ENCODE measurements around the gene GALNT4.
A peak's percentile ranks its signal among the peaks of the same experiment; 100 is the strongest.

The GALNT4 gene

DNA sequence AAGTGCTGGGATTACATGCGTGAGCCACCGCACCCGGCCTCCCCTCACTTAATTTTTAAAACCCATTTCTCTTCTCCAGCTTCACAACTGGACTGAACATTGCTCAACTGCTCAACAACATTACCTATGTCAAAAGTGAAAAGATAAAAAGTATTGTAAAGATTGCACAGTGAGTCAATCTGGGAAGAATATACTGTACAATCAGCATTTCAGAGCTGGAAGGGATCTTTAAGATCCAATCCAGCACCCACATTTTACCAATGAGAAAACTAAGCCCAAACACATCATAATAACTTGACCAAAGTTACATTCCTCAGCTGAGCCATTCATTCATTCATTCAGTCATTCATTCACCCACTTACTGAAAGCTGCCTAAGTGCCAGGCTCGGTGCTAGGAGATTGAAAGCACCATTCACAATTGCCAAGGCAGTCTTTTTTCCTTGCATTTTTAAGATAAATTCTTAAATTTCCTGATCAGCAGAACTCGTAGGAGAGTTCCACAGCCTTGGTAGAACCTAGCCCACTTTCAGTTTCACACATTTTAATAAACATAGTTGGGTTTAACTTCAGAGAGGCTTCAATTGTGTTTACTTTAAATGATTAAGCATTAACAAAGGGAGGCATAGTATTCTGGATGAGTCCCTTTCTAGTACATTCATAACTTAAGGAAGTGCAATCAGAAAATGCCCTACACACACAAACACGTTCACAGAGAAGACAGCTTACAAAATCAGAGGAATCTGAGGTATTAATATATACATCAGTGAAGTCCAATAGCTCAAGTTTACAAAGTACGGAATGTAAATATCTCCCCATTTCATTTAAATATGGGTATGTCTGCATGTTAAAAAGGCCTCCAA is 3.0 kb downstream of the GALNT4 start:
- H3K9me3 Mint-ChIP-seq, result no peaks in the 10 kb centered on the region
- H3K4me3 Mint-ChIP-seq, result peak overlapping the region; percentile 76
- peaks cover 30% of the 10 kb centered on the region for H3K36me3 Mint-ChIP-seq (ENCODE audit: low read depth)
- H3K27ac Mint-ChIP-seq, result peak overlapping the region; percentile 32
- H3K27me3 Mint-ChIP-seq (ENCODE audit: low read depth), result no peaks in the 10 kb centered on the region
- H3K4me1 Mint-ChIP-seq (ENCODE audit: low read depth), result peaks cover 34% of the 10 kb centered on the region

DNA sequence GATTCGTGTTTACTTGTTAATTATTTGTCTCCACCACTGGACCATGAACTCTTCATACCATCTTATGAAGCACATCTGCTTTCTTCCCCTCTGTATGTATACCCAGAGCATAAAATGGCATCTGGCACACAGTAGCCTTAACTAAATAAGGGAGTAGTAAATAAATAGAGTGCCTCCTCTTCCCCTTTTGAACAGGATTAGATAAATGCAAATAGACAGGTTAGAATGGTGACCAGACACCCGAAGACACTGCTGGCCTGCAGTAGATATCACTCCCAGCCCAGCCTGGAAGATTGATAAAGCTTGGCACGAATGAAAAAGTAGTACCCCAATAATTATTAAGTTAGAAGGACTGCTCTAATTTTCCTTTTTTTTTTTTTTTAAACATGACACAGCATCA is 6.9 kb downstream of the GALNT4 start:
- peaks cover 11% of the 10 kb centered on the region for H3K36me3 Mint-ChIP-seq (ENCODE audit: low read depth)
- no peak overlapping the region for H3K27ac Mint-ChIP-seq
- no peak overlapping the region for H3K4me3 Mint-ChIP-seq
- H3K9me3 Mint-ChIP-seq, result no peaks in the 10 kb centered on the region
- H3K4me1 Mint-ChIP-seq (ENCODE audit: low read depth), result peaks cover 19% of the 10 kb centered on the region
- no peaks in the 10 kb centered on the region for H3K27me3 Mint-ChIP-seq (ENCODE audit: low read depth)

DNA sequence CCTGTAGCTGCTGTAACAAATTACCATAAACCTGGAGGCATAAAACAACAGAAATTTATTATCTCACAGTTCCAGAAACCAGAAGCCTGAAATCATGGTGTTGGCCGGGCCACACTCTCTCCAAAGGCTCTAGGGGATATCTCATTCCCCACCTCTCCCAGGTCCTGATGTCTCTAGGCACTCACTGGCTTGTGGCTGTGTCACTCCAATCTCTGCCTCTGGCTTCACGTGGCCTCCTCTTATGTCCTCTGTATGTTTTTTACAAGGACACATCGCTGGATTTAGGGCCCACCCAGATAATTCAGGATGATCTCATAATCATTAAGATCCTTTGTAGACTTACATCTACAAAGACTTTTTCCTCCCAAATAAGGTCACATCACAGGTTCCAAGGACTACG is 8.0 kb downstream of the GALNT4 start:
- H3K27ac Mint-ChIP-seq, result no peak overlapping the region
- H3K9me3 Mint-ChIP-seq, result no peaks in the 10 kb centered on the region
- peaks cover 6% of the 10 kb centered on the region for H3K36me3 Mint-ChIP-seq (ENCODE audit: low read depth)
- H3K4me1 Mint-ChIP-seq (ENCODE audit: low read depth), result peaks cover 13% of the 10 kb centered on the region
- no peaks in the 10 kb centered on the region for H3K27me3 Mint-ChIP-seq (ENCODE audit: low read depth)
- no peak overlapping the region for H3K4me3 Mint-ChIP-seq

DNA sequence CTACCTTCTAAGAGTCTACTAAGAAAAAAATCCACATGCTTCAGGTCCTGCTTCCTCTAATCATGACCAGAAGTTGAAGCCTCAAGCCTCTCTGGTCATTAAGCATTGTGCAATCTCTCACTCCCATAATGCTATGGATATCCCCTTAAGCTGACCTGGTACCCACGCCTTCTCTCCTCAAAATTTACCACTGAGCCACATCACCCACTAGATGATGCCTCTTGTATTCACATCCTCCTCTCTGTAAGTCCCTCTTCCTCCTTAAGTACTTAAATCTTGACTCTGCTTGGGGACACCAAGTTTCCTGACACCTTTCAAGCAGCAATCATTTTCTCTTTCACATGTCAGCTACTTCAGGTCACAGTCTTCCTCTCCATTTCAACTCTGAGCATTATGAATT is 9.8 kb downstream of the GALNT4 start:
- Mint-ChIP-seq H3K36me3 (ENCODE audit: low read depth) (peaks cover 6% of the 10 kb centered on the region), H3K4me3 (no peak overlapping the region)

GRCh38 chr12:89513544-89513943 is 11.1 kb downstream of the GALNT4 start:
- H3K4me1 Mint-ChIP-seq (ENCODE audit: low read depth), result peaks cover 10% of the 10 kb centered on the region
- no peaks in the 10 kb centered on the region for H3K9me3 Mint-ChIP-seq
- no peaks in the 10 kb centered on the region for H3K27me3 Mint-ChIP-seq (ENCODE audit: low read depth)
- peaks cover 9% of the 10 kb centered on the region for H3K36me3 Mint-ChIP-seq (ENCODE audit: low read depth)
- no peak overlapping the region for H3K4me3 Mint-ChIP-seq
- no peak overlapping the region for H3K27ac Mint-ChIP-seq

More for the DNA sequence above, 9.8 kb downstream of the GALNT4 start:
- H3K27me3 Mint-ChIP-seq (ENCODE audit: low read depth), result no peaks in the 10 kb centered on the region
- H3K27ac Mint-ChIP-seq, result no peak overlapping the region
- H3K9me3 Mint-ChIP-seq, result no peaks in the 10 kb centered on the region
- H3K4me1 Mint-ChIP-seq (ENCODE audit: low read depth), result peaks cover 14% of the 10 kb centered on the region

DNA sequence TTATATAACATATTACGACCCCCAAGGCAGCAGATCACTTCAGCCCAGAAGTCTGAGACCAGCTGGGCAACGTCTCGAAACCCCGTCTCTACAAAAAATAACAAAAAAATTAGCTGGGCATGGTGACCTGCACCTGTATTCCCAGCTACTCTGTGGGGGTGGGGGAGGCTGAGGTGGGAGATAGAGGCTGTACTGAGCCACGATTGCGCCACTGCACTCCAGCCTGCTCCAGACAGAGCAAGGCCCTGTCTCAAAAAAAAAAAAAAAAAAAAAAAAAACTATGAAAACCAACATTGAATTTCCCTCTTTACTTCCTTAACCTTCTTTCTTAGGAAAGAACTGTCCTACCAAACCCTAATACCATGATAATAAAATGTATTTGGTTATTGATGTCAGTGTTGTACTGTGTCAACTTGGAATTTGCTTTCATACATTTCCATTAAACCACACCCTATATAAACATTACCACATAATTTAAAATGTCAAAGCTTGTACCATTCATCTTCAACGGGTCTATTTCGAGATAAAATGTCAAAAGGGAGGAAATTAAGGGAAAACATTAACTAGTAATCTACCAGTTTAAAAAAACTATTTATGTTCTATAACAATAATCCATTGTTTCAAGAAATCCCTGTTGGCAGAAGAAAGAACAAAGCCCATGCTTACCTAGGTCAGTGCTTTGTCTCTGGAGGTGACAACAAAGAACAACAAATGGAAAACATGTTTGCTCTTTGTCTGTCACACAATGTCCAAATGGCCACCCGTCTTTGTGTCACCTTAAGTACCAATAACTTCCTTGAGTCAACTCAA is 17.4 kb downstream of the GALNT4 start:
- H3K4me3 Mint-ChIP-seq, result no peak overlapping the region
- H3K4me1 Mint-ChIP-seq (ENCODE audit: low read depth), result peaks cover 14% of the 10 kb centered on the region
- peaks cover 19% of the 10 kb centered on the region for H3K36me3 Mint-ChIP-seq (ENCODE audit: low read depth)
- H3K27ac Mint-ChIP-seq, result no peak overlapping the region
- H3K9me3 Mint-ChIP-seq, result no peaks in the 10 kb centered on the region
- no peaks in the 10 kb centered on the region for H3K27me3 Mint-ChIP-seq (ENCODE audit: low read depth)

DNA sequence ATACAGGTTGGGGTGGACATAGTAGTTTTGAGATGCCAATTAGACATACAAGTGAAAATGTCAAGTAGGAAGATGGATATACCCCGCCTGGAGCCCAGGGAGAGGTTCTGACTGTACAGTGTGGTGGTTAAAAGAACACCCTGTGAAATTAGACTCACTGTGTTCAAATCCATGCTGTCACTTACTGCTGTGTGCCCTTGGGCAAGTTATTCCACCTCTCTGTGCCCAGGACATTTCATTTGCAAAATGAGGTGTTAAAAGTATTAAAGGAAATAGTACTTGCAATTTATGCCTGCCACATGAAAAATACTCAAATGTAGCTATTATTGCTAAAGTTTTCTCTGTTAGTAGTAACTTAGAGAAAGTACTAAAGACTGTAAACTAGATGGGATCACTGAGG is 18.5 kb downstream of the GALNT4 start:
- Mint-ChIP-seq H3K27ac (peak overlapping the region; percentile 41), H3K4me3 (no peak overlapping the region), H3K4me1 (ENCODE audit: low read depth) (peaks cover 17% of the 10 kb centered on the region), H3K9me3 (no peaks in the 10 kb centered on the region), H3K36me3 (ENCODE audit: low read depth) (peaks cover 25% of the 10 kb centered on the region), H3K27me3 (ENCODE audit: low read depth) (no peaks in the 10 kb centered on the region)

GRCh38 chr12:89504560-89505346 is 19.8 kb downstream of the GALNT4 start:
- Mint-ChIP-seq H3K4me3 (no peak overlapping the region), H3K9me3 (no peaks in the 10 kb centered on the region), H3K27me3 (ENCODE audit: low read depth) (no peaks in the 10 kb centered on the region), H3K4me1 (ENCODE audit: low read depth) (peaks cover 12% of the 10 kb centered on the region), H3K27ac (no peak overlapping the region), H3K36me3 (ENCODE audit: low read depth) (peaks cover 28% of the 10 kb centered on the region)

GRCh38 chr12:89501793-89502192 is 22.8 kb downstream of the GALNT4 start:
- Mint-ChIP-seq H3K27ac (no peak overlapping the region), H3K36me3 (ENCODE audit: low read depth) (peaks cover 26% of the 10 kb centered on the region), H3K27me3 (ENCODE audit: low read depth) (no peaks in the 10 kb centered on the region), H3K4me1 (ENCODE audit: low read depth) (peaks cover 12% of the 10 kb centered on the region), H3K9me3 (no peaks in the 10 kb centered on the region), H3K4me3 (no peak overlapping the region)

- Mint-ChIP-seq H3K27ac (no peak overlapping the region), H3K4me3 (no peak overlapping the region), H3K4me1 (ENCODE audit: low read depth) (peaks cover 15% of the 10 kb centered on the region), H3K9me3 (no peaks in the 10 kb centered on the region), H3K27me3 (ENCODE audit: low read depth) (no peaks in the 10 kb centered on the region), H3K36me3 (ENCODE audit: low read depth) (peaks cover 30% of the 10 kb centered on the region)
Observed at GRCh38 chr12:89499857-89500256, 24.7 kb downstream of the GALNT4 start.

DNA sequence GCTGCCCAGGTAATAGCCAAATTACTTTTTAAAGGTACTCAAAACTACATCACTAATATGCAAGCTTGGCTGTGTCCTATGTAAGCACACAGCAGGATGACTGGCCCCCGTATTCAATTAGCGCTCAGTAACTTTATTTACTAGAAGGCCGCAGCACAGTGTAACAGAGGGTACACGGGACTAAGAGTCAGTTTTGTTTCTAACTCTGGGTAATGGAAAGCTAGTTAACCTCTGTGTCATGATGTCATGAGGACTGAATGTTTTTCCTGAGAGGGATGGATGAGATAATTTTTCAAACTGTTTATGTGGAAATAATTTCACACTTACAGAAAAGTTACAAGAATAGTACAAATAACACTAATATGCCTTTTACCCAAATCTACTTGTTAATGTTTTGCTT is 27.1 kb downstream of the GALNT4 start:
- no peak overlapping the region for H3K27ac Mint-ChIP-seq

GRCh38 chr12:89497005-89497404 is 27.6 kb downstream of the GALNT4 start:
- Mint-ChIP-seq H3K36me3 (ENCODE audit: low read depth) (peaks cover 35% of the 10 kb centered on the region), H3K4me1 (ENCODE audit: low read depth) (peaks cover 20% of the 10 kb centered on the region), H3K27ac (no peak overlapping the region), H3K4me3 (no peak overlapping the region), H3K9me3 (no peaks in the 10 kb centered on the region), H3K27me3 (ENCODE audit: low read depth) (no peaks in the 10 kb centered on the region)

More for the DNA sequence above, 27.1 kb downstream of the GALNT4 start:
- Mint-ChIP-seq H3K4me1 (ENCODE audit: low read depth) (peaks cover 22% of the 10 kb centered on the region), H3K27me3 (ENCODE audit: low read depth) (no peaks in the 10 kb centered on the region), H3K36me3 (ENCODE audit: low read depth) (peaks cover 37% of the 10 kb centered on the region), H3K4me3 (no peak overlapping the region), H3K9me3 (no peaks in the 10 kb centered on the region)

- H3K27me3 Mint-ChIP-seq (ENCODE audit: low read depth), result no peaks in the 10 kb centered on the region
- H3K9me3 Mint-ChIP-seq, result no peaks in the 10 kb centered on the region
- peak overlapping the region; percentile 7 for H3K4me3 Mint-ChIP-seq
- H3K27ac Mint-ChIP-seq, result peak overlapping the region; percentile 87
- H3K36me3 Mint-ChIP-seq (ENCODE audit: low read depth), result peaks cover 27% of the 10 kb centered on the region
- H3K4me1 Mint-ChIP-seq (ENCODE audit: low read depth), result peaks cover 18% of the 10 kb centered on the region
Observed at GRCh38 chr12:89494411-89495231, 30.0 kb downstream of the GALNT4 start.
